CD14-positive monocyte (primary cell): ENCODE data around the gene MOK. TPM values are rescaled to one million over a fixed set of nuclear protein-coding genes. Genes with fewer than 3 reads are reported as not detected.
A peak's percentile ranks its signal among the peaks of the same experiment; 100 is the strongest.

Source experiments
- DNase-seq, 3 donors: peaks; one replicate each; pipeline ENCODE4 v3.0.0-alpha.2; 2011 to 2022
- H2AFZ ChIP-seq: 2 replicates; pipeline ENCODE4 v1.6.0; 2012; ENCODE audit warnings: mild to moderate bottlenecking, low read depth, low read length, inconsistent platforms; ENCODE audit not compliant: insufficient read depth, poor library complexity, severe bottlenecking
- H3K27ac ChIP-seq, 2 donors: 1 replicate in 1 of 2; 2 replicates in 1 of 2; pipeline ENCODE4 v1.5.1; 2012 to 2013; ENCODE audit warnings: low read length in 2 of 2, control low read depth in 1 of 2, inconsistent platforms in 1 of 2, low read depth in 1 of 2, mild to moderate bottlenecking in 1 of 2
- H3K27me3 ChIP-seq, 2 donors: one replicate each; pipeline versions ENCODE4 v1.6.0 to v1.6.1; 2011 to 2013; ENCODE audit warnings: low read length in 2 of 2; ENCODE audit not compliant: control insufficient read depth in 2 of 2, insufficient read depth in 2 of 2
- H3K36me3 ChIP-seq, 2 donors: replicated peaks in 1 of 2; 1 replicate in 1 of 2; 2 replicates in 1 of 2; pipeline versions ENCODE4 v1.5.1 to v1.6.1; 2012 to 2013; ENCODE audit warnings: low read length in 2 of 2, control low read depth in 1 of 2, inconsistent platforms in 1 of 2, mild to moderate bottlenecking in 1 of 2; ENCODE audit not compliant: insufficient read depth in 2 of 2, control insufficient read depth in 1 of 2
- H3K4me1 ChIP-seq, 2 donors: 1 replicate in 1 of 2; 2 replicates in 1 of 2; pipeline versions ENCODE4 v1.5.1 to v1.6.1; 2012 to 2013; ENCODE audit warnings: low read length in 2 of 2, control low read depth in 1 of 2, inconsistent platforms in 1 of 2, mild to moderate bottlenecking in 1 of 2, moderate library complexity in 1 of 2; ENCODE audit not compliant: insufficient read depth in 2 of 2, control insufficient read depth in 1 of 2
- H3K4me2 ChIP-seq: replicated peaks from 2 replicates; pipeline ENCODE3; 2012; ENCODE audit warnings: low read length, moderate library complexity, mild to moderate bottlenecking; ENCODE audit not compliant: poor library complexity, severe bottlenecking; ENCODE audit errors: extremely low read depth
- H3K4me3 ChIP-seq, 3 experiments: fragments of 200-600 bp in 1 of 3; sonication (generic) in 1 of 3; replicated peaks in 1 of 3; 1 replicate in 2 of 3; 2 replicates in 1 of 3; pipeline ENCODE4 v1.5.1; 2011 to 2013; ENCODE audit warnings: low read length in 3 of 3, mild to moderate bottlenecking in 3 of 3, control low read depth in 2 of 3, low read depth in 2 of 3, inconsistent platforms in 1 of 3, moderate library complexity in 1 of 3
- H3K79me2 ChIP-seq: 2 replicates; pipeline ENCODE4 v1.6.0; 2012; ENCODE audit warnings: mild to moderate bottlenecking, control low read depth, inconsistent platforms, low read length, moderate library complexity; ENCODE audit not compliant: insufficient read depth
- H3K9ac ChIP-seq: 2 replicates; pipeline ENCODE4 v1.6.0; 2017; ENCODE audit warnings: low read length, mild to moderate bottlenecking; ENCODE audit not compliant: insufficient read depth, poor library complexity, severe bottlenecking
- H3K9me3 ChIP-seq, 2 donors: replicated peaks in 1 of 2; 1 replicate in 1 of 2; 2 replicates in 1 of 2; pipeline versions ENCODE4 v1.5.1 to v1.6.1; 2012 to 2013; ENCODE audit warnings: low read length in 2 of 2, control low read depth in 1 of 2; ENCODE audit not compliant: control insufficient read depth in 1 of 2, insufficient read depth in 1 of 2
- H4K20me1 ChIP-seq: 2 replicates; pipeline ENCODE4 v1.6.0; 2012; ENCODE audit warnings: mild to moderate bottlenecking, low read length, control low read depth, moderate library complexity; ENCODE audit not compliant: insufficient read depth
- H3K27ac Mint-ChIP-seq, 7 donors: one replicate each; pipeline ENCODE4 v1.8.0; 2020; ENCODE audit warnings: mild to moderate bottlenecking in 7 of 7, mixed read lengths in 7 of 7, moderate library complexity in 6 of 7, inconsistent platforms in 2 of 7
- H3K27me3 Mint-ChIP-seq, 3 donors: one replicate each; pipeline ENCODE4 v1.8.0; 2021 to 2022; ENCODE audit warnings: low read depth in 3 of 3, mild to moderate bottlenecking in 3 of 3, mixed read lengths in 3 of 3, moderate library complexity in 3 of 3, inconsistent platforms in 1 of 3
- H3K36me3 Mint-ChIP-seq, 2 donors: one replicate each; pipeline ENCODE4 v1.8.0; 2020; ENCODE audit warnings: mixed read lengths in 2 of 2, inconsistent platforms in 1 of 2, mild to moderate bottlenecking in 1 of 2
- H3K4me1 Mint-ChIP-seq: one replicate; pipeline ENCODE4 v1.8.0; 2020; ENCODE audit warnings: mild to moderate bottlenecking, mixed read lengths
- H3K4me3 Mint-ChIP-seq, 2 donors: one replicate each; pipeline ENCODE4 v1.8.0; 2020; ENCODE audit warnings: mild to moderate bottlenecking in 2 of 2, mixed read lengths in 2 of 2, moderate library complexity in 1 of 2
- H3K9me3 Mint-ChIP-seq, 7 donors: one replicate each; pipeline ENCODE4 v1.8.0; 2020 to 2022; ENCODE audit warnings: mixed read lengths in 7 of 7, mild to moderate bottlenecking in 6 of 7, moderate library complexity in 6 of 7, inconsistent platforms in 2 of 7
- CTCF ChIP-seq: fragments of 200-600 bp; IDR thresholded peaks from one replicate; pipeline ENCODE4 v1.8.0; 2022; ENCODE audit warnings: antibody characterized with exemption, mild to moderate bottlenecking
- WGBS: methylation state at CpG from one replicate; pipeline ENCODE4 v1.1.5; 2013; ENCODE audit warnings: missing lambda C conversion rate; ENCODE audit not compliant: insufficient coverage; 5-methylcytosine and 5-hydroxymethylcytosine counted together
- intact Hi-C, 2 donors: fragments of 100-400 bp; cut with micrococcal nuclease; formaldehyde crosslinking; loops; one replicate each; pipeline versions ENCODE4 v1.15.0 to v1.15.1; 2023
- polyA plus RNA-seq, 3 donors: library from polyadenylated mRNA; depleted of rRNA in 1 of 3; unstranded in 2 of 3; stranded (reverse) in 1 of 3; fragments of 300-500 nt in 2 of 3; fragments of >200 nt in 1 of 3; fragmentation: Illumina TruSeq in 2 of 3; gene quantifications; 1 replicate in 2 of 3; 2 replicates in 1 of 3; pipeline ENCODE4 v1.2.3, GENCODE V29; 2012 to 2021

MOK gene
- polyA plus RNA-seq, 3 donors = 0.67 to 3.4 (median 1.8) TPM

DNA sequence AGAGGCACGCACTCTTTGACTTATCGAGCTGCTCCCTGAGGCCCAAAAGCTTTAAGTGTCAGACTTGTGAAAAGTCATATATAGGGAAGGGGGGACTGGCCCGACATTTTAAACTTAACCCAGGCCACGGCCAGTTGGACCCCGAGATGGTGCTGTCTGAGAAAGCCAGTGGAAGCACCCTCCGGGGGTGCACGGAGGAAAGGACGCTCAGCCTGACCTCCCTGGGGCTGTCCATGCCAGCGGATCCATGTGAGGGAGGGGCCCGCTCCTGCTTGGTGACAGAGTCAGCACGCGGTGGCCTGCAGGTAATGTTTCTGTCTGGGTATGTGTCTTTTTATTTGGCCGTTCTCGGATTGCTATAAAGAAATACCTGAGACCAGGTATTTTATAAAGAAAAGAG lies 21.6 kb upstream of the MOK start:
- Mint-ChIP-seq H3K4me3 (no peak overlapping the region), H3K27ac (peak overlapping the region in 1 of 7 donors; percentile 30), H3K4me1 (peaks cover 7% of the 10 kb centered on the region), H3K27me3 (peaks cover 0 to 2% (median 1%) of the 10 kb centered on the region in 3 donors), H3K9me3 (no peaks in the 10 kb centered on the region), H3K36me3 (peaks cover 10 to 14% of the 10 kb centered on the region in 2 donors)
- WGBS = 98% methylated on average over 10 of the region's 14 CpGs
- intact Hi-C loops = loop anchor here in 1 of 2 donors (10.0 kb wide), 1 partner anchor 192 kb away; the partner anchor contains the start of gene WDR20
- Histone ChIP-seq H3K9me3 (no peaks in the 10 kb centered on the region), H4K20me1 (no peaks in the 10 kb centered on the region), H3K27me3 (no peaks in the 10 kb centered on the region), H3K4me1 (peaks cover 3 to 7% of the 10 kb centered on the region in 2 donors), H3K9ac (no peak overlapping the region), H3K36me3 (peaks cover 0 to 10% of the 10 kb centered on the region in 2 donors), H3K4me2 (no peak overlapping the region), H3K4me3 (no peak overlapping the region), H3K27ac (no peak overlapping the region), H3K79me2 (no peaks in the 10 kb centered on the region), H2AFZ (no peak overlapping the region)
- no peak for TF ChIP-seq CTCF
- DNase-seq = no peak

DNA sequence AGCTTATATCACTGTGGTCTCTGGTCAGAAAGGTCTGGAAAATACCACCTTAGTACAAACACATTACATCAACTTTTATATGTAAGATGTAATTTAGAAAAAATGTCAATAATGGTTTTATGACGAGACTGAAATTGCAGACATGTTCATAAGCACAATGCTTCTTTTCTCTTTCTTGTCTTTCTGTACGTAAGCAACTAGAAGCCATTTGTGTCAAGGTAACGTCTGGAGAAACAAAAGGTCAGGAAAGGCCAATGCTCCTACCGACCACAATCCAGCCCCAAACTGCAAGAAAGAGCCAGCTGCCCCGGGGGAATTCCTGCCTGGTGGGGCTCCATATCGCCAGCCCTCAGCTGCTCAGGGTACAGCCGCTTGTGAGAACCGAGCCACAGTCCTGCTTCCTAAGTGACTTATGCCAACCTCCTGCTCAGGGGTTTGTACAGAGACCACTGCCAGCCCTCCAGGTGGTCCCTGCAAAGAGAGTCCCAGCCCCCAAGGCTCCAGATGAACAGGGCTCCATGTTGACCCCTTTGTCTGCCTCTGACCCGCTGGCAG lies 20.9 kb upstream of the MOK start:
- H3K36me3 Mint-ChIP-seq = peaks cover 8 to 10% of the 10 kb centered on the region in 2 donors

More for the DNA sequence above, 20.9 kb upstream of the MOK start:
- H3K27ac Mint-ChIP-seq = peak overlapping the region in 1 of 7 donors; percentile 11
- TF ChIP-seq CTCF = no peak
- Histone ChIP-seq H3K9me3 (no peaks in the 10 kb centered on the region), H3K36me3 (peaks cover 0 to 9% of the 10 kb centered on the region in 2 donors), H3K4me1 (peaks cover 3 to 7% of the 10 kb centered on the region in 2 donors), H2AFZ (no peak overlapping the region), H3K9ac (no peak overlapping the region), H3K27ac (no peak overlapping the region), H3K27me3 (no peaks in the 10 kb centered on the region), H3K4me3 (no peak overlapping the region), H4K20me1 (no peaks in the 10 kb centered on the region), H3K79me2 (no peaks in the 10 kb centered on the region), H3K4me2 (no peak overlapping the region)
- H3K4me1 Mint-ChIP-seq = peaks cover 7% of the 10 kb centered on the region
- DNase-seq = no peak
- peaks cover 0 to 2% (median 0%) of the 10 kb centered on the region in 3 donors for H3K27me3 Mint-ChIP-seq
- H3K9me3 Mint-ChIP-seq = no peaks in the 10 kb centered on the region
- 97% methylated on average over 7 of the region's 9 CpGs for WGBS
- no peak overlapping the region for H3K4me3 Mint-ChIP-seq
- intact Hi-C loops = loop anchor here in 1 of 2 donors (10.0 kb wide), 1 partner anchor 191 kb away; the partner anchor contains the start of gene WDR20
